D721Med (cell line): ENCODE data around the gene SKI.

Experiments
- DNase-seq: peaks from one replicate; pipeline ENCODE4 v3.0.0; 2011; ENCODE audit warnings: low spot score; ENCODE audit not compliant: insufficient read length
- FAIRE-seq: peaks from 2 replicates; lab custom pipeline; 2011; peaks lifted over from hg19 to GRCh38; lab: Jason Lieb, UNC
- TF ChIP-seq, protein P1 (sequence below): IDR thresholded peaks from 2 replicates; pipeline ENCODE4 v1.5.1; 2012; ENCODE audit warnings: mild to moderate bottlenecking, control low read depth; ENCODE audit not compliant: insufficient read depth; ENCODE audit errors: missing control alignments

Gene SKI

DNA sequence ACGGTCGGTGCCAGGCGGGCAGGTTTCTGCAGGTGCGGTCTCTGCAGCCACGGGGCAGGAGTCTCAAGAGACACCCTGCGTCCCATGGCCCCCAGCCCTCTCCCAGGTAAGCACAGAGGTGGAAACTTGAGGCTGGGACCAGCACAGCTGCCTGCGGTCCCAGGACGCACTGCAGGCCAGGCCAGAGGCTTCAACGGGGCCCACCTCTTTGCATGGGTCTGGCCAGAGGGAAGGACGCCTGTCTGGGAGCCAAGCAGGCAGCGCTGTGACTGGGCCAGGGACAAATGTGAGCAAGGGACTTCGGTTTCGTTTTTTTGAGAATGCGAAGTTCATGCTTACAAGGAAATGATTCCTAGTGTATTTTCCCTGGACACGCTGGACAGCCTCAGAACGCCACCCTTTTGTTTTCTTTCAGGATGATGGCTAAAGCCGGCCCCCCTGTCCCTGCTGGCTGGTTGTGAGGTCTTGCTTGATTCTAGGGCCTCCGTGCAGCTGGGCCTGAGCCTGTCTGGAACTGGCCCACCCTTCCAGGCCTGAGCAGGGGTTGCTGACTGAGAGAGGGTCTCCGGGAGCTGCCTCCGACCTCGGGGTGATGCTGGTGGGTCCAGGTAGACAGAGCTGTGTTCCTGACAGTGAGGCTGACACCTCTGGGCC lies 124.9 kb downstream of the SKI start:
- no peak for FAIRE-seq
- DNase-seq = no peak
- TF ChIP-seq, protein P1, sequence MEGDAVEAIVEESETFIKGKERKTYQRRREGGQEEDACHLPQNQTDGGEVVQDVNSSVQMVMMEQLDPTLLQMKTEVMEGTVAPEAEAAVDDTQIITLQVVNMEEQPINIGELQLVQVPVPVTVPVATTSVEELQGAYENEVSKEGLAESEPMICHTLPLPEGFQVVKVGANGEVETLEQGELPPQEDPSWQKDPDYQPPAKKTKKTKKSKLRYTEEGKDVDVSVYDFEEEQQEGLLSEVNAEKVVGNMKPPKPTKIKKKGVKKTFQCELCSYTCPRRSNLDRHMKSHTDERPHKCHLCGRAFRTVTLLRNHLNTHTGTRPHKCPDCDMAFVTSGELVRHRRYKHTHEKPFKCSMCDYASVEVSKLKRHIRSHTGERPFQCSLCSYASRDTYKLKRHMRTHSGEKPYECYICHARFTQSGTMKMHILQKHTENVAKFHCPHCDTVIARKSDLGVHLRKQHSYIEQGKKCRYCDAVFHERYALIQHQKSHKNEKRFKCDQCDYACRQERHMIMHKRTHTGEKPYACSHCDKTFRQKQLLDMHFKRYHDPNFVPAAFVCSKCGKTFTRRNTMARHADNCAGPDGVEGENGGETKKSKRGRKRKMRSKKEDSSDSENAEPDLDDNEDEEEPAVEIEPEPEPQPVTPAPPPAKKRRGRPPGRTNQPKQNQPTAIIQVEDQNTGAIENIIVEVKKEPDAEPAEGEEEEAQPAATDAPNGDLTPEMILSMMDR = no peak

DNA sequence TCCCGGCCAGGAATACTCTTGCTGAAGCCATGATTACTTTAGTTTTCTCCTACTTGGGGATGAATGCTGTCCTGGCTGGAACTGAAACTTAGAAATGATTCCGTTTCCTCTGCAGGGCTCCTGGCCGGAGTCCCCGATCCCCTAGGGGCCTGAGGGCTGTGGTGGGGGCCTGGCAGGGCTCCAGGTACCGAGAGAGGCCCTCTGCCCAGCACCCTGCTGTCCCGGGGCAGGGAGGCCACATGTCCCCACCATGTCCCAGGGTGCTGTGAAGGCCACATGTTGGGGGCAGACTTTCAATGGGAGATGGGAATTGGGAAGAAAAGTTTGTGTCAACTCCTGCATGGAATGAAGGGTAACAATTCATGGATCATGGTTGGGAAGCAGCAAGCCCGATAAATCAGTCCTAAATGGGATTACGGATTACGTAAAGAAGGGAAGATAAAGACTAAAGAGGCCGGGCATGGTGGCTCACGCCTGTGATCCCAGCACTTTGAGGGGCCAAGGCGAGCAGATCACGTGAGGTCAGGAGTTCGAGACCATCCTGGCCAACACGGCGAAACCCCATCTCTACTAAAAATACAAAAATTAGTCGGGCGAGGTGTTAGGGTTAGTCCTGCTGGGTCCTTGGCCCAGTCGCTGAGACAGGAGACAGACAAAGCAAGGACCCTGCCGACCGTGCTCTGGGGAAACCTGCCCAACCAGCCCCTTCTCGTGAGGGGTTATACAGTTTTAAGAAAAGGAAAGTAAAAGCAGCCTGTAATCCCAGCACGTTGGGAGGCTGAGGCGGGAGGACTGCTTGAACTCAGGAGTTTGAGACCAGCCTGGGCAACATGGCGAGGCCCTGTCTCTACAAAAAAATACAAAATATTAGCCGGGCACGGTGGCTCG lies 125.7 kb downstream of the SKI start:
- TF ChIP-seq, protein P1 = no peak
- DNase-seq (no peak), FAIRE-seq (no peak)

DNA sequence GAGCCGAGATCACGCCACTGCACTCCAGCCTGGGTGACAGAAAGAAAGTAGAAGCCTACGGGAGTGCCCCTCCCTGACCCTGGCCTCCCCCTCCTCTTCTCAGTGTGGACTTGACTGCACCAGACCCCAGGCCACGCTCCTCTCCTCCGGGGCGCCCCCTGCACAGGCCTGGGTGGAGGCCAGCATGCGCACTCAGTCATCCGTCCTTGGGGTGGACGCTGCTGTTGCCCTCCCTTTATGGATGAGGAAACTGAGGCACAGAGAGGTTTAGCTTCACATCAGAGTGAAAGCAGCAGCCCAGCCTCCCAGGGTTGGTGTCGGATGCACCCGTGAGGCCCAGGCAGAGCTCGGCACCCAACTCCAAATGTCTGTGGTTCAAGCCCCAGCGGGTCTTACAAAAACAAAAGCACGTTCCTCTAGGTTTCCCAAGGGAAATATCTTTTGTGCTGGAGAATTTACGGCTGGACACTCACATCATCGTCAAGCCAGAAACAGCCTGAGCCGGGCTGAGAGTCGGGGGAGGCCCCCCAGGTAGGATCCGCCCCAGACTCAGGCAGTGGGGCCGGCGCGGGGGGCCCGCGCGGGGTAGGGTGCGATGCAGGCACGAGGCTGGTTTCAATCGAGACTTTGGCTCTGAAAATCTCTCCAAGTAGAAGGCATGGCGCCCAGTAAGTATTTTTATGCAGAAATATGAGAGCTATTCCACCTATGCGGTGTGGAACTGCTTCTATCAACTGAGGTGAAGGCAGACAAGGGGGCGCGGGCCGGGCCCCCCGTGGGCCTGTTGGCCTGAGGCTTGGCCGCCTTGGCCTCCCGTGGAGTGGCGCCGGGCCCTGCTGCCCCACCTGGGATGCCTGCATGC lies 126.6 kb downstream of the SKI start:
- no peak for FAIRE-seq
- TF ChIP-seq, protein P1 = no peak
- no peak for DNase-seq

DNA sequence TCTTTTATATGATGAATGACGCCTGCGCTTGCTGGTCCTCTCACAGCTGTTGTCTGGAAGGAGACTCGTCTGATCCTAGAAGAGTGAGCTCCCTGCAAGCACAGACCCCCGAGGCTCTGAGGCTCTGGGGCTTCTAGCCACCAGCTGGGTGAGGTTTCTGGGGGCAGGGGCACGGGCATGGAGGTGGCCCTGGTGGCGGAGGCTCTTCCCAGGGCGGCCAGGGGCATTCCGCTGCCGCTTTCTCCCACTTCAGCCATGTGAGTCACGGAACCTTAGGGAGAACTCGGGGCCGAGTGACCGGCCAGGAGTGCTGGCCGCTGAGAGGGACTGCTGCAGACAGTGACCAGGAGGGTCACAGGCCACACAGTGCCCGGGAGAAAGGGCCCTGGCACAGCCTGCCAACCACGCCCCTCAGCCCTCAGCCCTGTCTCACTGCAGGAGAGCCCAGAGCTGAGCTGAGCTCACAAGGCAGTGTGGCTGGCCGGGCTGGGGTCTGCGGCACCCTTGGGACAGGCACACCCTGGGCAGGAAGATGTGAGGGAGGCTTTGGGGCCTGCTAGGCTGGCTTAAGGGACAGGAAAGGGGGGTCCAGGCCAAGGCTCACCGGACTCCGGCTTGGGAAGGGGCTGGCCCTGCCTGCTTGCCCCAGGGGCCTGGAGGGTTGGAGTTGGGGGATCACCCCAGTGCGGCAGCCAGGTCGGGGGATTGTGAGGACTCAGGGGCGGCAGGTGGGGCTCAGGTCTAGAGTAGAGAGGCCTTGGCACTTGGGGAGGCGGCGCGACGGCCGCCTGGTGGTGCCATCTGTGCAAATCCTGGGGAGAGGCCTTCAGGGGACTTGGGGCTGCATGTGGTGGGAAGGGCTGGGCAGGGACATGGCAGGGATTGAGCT lies 127.5 kb downstream of the SKI start:
- TF ChIP-seq, protein P1 = no peak
- no peak for FAIRE-seq
- no peak for DNase-seq

DNA sequence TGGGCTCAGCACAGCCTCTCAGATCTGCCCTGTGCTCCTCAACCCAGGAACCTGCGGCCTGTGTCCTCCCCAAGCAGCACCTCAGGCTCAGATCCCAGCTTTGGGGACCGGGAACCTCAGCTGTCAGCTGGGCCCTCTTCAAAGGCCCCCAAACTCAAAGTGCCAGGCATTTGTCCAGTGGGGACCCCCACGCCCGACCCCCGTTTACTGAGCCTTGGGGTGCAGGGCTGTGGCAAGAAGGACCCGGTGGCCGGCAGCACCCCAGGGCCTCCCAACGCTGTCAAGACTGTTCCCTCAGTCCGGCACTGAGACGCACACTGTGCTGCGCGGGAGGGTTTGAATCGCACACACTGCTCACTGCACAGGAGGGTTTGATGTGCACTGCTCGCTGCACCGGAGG lies 128.3 kb downstream of the SKI start:
- FAIRE-seq (no peak), DNase-seq (no peak)
- TF ChIP-seq, protein P1 = no peak
